NCI-H2196 (cell line): ENCODE results near the gene EXOC2.

ENCODE experiments used
- DNase-seq: peaks from one replicate; lab custom pipeline; 2025; ENCODE audit not compliant: unreplicated experiment; lab: John Stamatoyannopoulos, UW

Gene EXOC2

GRCh38 chr6:540490-540889, 152.4 kb downstream of the EXOC2 start:
- DNase-seq, result no peak

- DNase-seq, result no peak
These were observed 155.8 kb downstream of the EXOC2 start for GRCh38 chr6:537114-537513.

GRCh38 chr6:530425-530824, 162.5 kb downstream of the EXOC2 start:
- DNase-seq, result no peak

GRCh38 chr6:528989-529388, 163.9 kb downstream of the EXOC2 start:
- DNase-seq, result no peak

GRCh38 chr6:527989-528673, 164.8 kb downstream of the EXOC2 start:
- DNase-seq, result no peak

- no peak for DNase-seq
These were observed 168.1 kb downstream of the EXOC2 start for GRCh38 chr6:524803-525202.

GRCh38 chr6:520820-521219, 172.1 kb downstream of the EXOC2 start:
- no peak for DNase-seq

GRCh38 chr6:518218-518617, 174.7 kb downstream of the EXOC2 start:
- DNase-seq, result no peak

- no peak for DNase-seq
These were observed 176.7 kb downstream of the EXOC2 start for GRCh38 chr6:516213-516612.

GRCh38 chr6:515267-515666, 177.7 kb downstream of the EXOC2 start:
- no peak for DNase-seq

GRCh38 chr6:514396-514978, 178.5 kb downstream of the EXOC2 start:
- DNase-seq, result no peak

GRCh38 chr6:513961-514360, 179.0 kb downstream of the EXOC2 start:
- DNase-seq, result no peak

GRCh38 chr6:513058-513457, 179.9 kb downstream of the EXOC2 start:
- no peak for DNase-seq

- no peak for DNase-seq
These were observed 181.3 kb downstream of the EXOC2 start for GRCh38 chr6:511488-512137.

- no peak for DNase-seq
These were observed 183.3 kb downstream of the EXOC2 start for GRCh38 chr6:509676-510075.

GRCh38 chr6:508614-509013, 184.3 kb downstream of the EXOC2 start:
- no peak for DNase-seq

GRCh38 chr6:508006-508405, 184.9 kb downstream of the EXOC2 start:
- no peak for DNase-seq

- no peak for DNase-seq
These were observed 185.9 kb downstream of the EXOC2 start for GRCh38 chr6:506920-507622.

GRCh38 chr6:506508-506907, 186.4 kb downstream of the EXOC2 start:
- DNase-seq, result no peak

GRCh38 chr6:505374-505773, 187.6 kb downstream of the EXOC2 start:
- no peak for DNase-seq

- no peak for DNase-seq
These were observed 188.4 kb downstream of the EXOC2 start for GRCh38 chr6:504446-504980.
